ENCODE data around the gene MRPL39. TPM values are rescaled to one million over a fixed set of nuclear protein-coding genes. Genes with fewer than 3 reads are reported as not detected.

Gene MRPL39
- total and polyA plus RNA-seq, 8 donors = 2.9 to 65.6 (median 31.5) TPM; not detected in 1

- no peak overlapping the region for H3K4me3 ChIP-seq
- H3K27ac ChIP-seq = peak overlapping the region in 2 of 5 donors; percentile 61 to 82
- H3K4me1 ChIP-seq = peaks cover 0 to 12% (median 9%) of the 10 kb centered on the region in 4 donors
- no peaks in the 10 kb centered on the region for H3K27me3 ChIP-seq
- no peak for TF ChIP-seq CTCF (IDR thresholded peaks at IDR 0.05)
- no peak for TF ChIP-seq POLR2AphosphoS5 (IDR thresholded peaks at IDR 0.05)
- peaks cover 0 to 4% (median 0%) of the 10 kb centered on the region in 4 donors for H3K36me3 ChIP-seq
- DNase-seq = no peak
- H3K9me3 ChIP-seq = no peaks in the 10 kb centered on the region
- intact Hi-C loops (cut with DNase I; ENCODE audit: low total_unique reads) = no loop called here
- 59 to 81% (median 74%) methylated on average over 3 of the region's 3 CpGs for WGBS, 5 donors
Observed at GRCh38 chr21:25560891-25561290, 46.4 kb downstream of the MRPL39 start.

GRCh38 chr21:25560271-25560685 is 47.0 kb downstream of the MRPL39 start:
- Histone ChIP-seq H3K4me3 (no peak overlapping the region), H3K36me3 (no peaks in the 10 kb centered on the region), H3K27me3 (no peaks in the 10 kb centered on the region), H3K9me3 (no peaks in the 10 kb centered on the region), H3K4me1 (peaks cover 0 to 12% (median 9%) of the 10 kb centered on the region in 4 donors), H3K27ac (no peak overlapping the region)
- no peak for DNase-seq
- intact Hi-C loops (cut with DNase I; ENCODE audit: low total_unique reads) = no loop called here
- WGBS, 5 donors = 83 to 87% (median 85%) methylated on average over 4 of the region's 4 CpGs
- TF ChIP-seq EP300 (IDR thresholded peaks at IDR 0.05) (no peak), POLR2A (IDR thresholded peaks at IDR 0.05) (no peak), POLR2AphosphoS5 (IDR thresholded peaks at IDR 0.05) (no peak), CTCF (IDR thresholded peaks at IDR 0.05) (no peak)

GRCh38 chr21:25559746-25560145 is 47.5 kb downstream of the MRPL39 start:
- Histone ChIP-seq H3K4me1 (peaks cover 0 to 12% (median 9%) of the 10 kb centered on the region in 4 donors), H3K36me3 (no peaks in the 10 kb centered on the region), H3K27me3 (no peaks in the 10 kb centered on the region), H3K27ac (no peak overlapping the region), H3K4me3 (no peak overlapping the region), H3K9me3 (no peaks in the 10 kb centered on the region)
- DNase-seq = no peak
- intact Hi-C loops (cut with DNase I; ENCODE audit: low total_unique reads) = no loop called here
- TF ChIP-seq CTCF (IDR thresholded peaks at IDR 0.05) (no peak), POLR2AphosphoS5 (IDR thresholded peaks at IDR 0.05) (no peak), EP300 (IDR thresholded peaks at IDR 0.05) (no peak)
- WGBS, 5 donors = 57 to 80% (median 62%) methylated on average over 1 of the region's 1 CpG

GRCh38 chr21:25558123-25558522 is 49.2 kb downstream of the MRPL39 start:
- DNase-seq = no peak
- 85 to 89% (median 87%) methylated on average over 2 of the region's 2 CpGs for WGBS, 5 donors
- intact Hi-C loops (cut with DNase I; ENCODE audit: low total_unique reads) = no loop called here
- Histone ChIP-seq H3K27ac (no peak overlapping the region), H3K4me1 (peaks cover 0 to 12% (median 9%) of the 10 kb centered on the region in 4 donors), H3K4me3 (no peak overlapping the region), H3K27me3 (no peaks in the 10 kb centered on the region), H3K36me3 (no peaks in the 10 kb centered on the region), H3K9me3 (no peaks in the 10 kb centered on the region)
- TF ChIP-seq POLR2A (IDR thresholded peaks at IDR 0.05) (no peak), EP300 (IDR thresholded peaks at IDR 0.05) (no peak), POLR2AphosphoS5 (IDR thresholded peaks at IDR 0.05) (no peak), CTCF (IDR thresholded peaks at IDR 0.05) (no peak)
